ENCODE measurements around the gene TMEM245.
A peak's percentile ranks its signal among the peaks of the same experiment; 100 is the strongest.
"Not testable (repeated sequence)": the region's sequence is repeated elsewhere in the genome, so short reads cannot be mapped to it uniquely, and the experiment has no call there.

The TMEM245 gene

GRCh38 chr9:109133533-109133932 is 13.8 kb upstream of the TMEM245 start:
- no peak for DNase-seq

DNA sequence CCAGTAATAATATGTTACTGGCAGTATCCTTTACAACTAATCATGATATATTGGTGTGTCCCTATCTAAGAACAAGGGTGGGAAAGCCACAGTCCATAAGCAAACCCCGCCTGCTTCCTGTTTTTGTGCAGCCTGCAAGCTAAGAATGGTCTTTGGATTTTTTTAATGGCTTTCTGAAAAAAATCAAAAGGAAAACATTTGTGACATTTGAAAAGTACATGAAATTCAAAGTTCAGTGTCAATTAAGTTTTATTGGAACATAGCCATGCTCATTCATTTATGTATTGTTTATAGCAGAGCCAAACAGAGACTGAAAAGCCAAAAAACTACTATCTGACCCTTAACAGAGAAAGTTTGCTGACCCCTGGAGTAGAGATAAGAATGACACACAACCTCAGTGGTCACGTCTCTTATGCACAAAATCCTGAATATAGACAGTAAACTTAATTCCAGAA is 12.8 kb upstream of the TMEM245 start:
- DNase-seq = no peak

DNA sequence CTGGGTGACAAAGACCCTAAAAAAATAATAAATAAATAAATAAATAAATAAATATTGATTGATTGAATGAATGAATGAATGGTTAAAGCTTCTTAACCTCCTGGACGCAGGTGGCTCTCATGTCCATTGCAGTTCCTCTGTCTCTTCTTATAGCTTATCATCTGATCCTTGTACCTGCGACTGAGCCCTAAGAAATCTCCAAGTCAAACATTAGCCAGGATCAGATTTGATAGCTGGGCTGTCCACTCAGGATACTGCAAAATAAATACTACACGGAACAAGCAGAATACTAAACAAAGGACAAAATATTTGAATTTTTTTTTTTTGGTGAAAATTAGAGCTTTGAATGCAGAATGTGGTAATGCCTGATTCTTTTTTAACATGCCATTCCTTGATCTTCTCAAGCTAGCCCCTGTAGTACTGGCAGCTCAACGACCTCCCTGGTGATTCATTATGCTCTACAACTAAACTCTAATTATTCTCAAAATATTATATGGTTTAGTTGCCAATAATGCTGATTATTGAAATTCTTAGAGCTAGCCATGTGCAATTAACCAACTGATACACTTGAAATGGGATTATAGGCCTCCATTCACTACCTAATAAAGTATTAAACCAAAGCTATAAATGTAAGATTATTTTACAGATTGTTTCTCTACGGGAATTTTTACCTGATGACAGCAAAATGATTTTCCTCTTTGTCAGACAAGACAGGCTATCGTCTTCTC is 9.9 kb upstream of the TMEM245 start:
- no peak for DNase-seq

DNA sequence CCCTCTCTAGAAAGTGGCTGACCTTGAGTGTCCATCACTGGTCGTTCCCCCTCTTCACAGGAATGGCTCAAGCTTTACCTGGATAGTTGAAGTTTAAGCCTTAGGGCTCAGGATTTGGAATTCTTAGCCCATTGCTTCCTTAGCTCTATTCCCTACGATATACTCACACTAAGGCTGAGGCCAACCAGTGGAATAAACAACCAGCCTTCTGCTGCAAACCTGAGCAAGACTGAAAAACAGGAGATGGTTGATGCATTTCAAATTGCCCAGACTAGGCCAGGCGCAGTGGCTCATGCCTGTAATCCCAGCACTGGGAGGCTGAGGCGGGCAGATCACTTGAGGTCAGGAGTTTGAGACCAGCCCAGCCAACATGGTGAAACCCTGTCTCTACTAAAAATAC is 6.9 kb upstream of the TMEM245 start:
- not testable (repeated sequence) for DNase-seq

DNA sequence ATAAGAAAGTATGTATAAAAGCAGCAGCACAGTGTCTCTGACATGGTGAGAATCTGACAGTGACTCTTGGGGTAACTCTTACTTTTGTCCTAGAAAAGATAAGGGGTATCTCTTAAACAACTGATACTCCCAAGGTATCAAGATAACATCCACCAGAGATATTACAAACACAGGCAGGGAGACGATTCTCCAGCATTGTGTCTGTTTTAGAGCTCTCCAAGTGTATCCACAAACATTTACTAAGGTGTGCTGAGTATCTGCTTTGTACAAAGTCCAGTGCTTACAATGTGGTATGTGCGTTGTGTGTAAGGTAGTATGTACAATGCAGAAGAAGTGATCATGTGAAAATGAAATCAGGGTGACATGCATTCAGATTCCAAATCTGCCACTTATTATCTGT is 4.4 kb upstream of the TMEM245 start:
- DNase-seq = no peak

DNA sequence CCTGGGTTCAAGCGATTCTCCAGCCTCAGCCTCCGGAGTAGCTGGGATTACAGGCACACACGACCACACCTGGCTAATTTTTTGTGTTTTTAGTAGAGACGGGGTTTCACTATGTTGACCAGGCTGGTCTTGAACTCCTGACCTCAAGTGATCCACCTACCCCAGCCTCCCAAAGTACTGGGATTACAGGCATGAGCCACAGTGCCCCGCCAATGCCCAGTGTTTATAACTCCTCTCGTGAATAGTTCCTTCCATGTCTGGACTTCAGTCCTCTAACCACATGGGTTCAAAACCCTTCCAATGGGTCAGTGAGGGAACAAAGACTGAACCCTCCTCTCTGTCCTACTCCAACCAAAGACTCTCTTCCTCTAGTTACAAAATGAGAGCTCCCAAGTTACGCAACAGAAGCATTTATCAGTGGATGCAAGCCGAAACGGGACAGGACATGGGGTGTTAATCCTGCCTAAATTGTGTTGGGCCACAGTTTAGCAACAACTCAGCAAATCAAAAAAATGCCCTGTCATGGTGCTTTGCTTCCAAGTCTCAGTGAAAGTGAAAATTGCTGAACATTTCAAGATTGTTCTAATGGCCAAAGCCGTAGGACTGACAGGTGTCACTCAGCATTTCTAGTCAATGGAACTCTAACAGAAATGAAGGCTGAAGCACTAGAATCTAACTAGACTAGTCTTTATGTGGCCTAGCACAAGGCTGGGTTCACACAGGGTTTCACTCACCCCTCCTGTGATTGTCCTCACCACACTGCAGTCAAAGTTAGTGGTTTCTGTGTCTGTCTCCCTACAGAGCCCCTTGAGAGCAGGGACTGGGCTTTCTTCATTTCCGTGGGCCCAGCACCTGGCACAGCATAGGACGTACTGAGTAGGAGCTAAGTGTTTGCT is 3.2 kb upstream of the TMEM245 start:
- no peak for DNase-seq

- no peak for DNase-seq
These were observed 1.6 kb upstream of the TMEM245 start for GRCh38 chr9:109121232-109121796.

- DNase-seq = no peak
These were observed 550 bp upstream of the TMEM245 start for GRCh38 chr9:109120204-109120789.

DNA sequence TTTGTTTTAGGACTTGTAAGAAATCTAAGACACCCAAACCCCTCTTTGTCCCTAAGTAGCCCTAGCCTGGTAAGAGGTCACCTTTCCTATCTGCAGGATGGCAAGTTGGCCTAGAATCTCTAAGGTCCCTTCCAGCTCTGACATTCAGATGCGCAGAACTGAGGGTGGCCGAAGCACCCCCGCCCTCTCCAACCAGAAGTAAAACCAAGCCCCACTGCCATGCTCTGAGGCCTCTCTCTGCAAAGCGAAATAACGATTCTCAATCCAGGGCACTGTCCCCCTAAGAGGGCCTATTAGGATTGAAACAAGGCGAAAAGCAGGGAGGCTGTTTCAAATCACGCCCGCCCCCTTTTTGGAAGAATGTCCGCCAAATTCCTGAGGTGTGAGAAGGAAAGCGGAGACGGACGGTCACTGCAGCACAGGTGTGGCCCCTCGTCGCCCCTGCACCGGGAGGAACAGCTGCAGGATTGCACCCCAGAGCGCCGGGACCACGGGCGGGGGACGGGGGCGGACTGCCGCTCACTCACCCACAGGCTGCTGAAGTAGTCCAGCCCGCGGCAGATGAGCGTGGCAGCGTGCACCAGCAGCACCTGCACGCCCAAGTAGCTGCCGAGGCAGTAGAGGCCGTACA is 824 bp downstream of the TMEM245 start:
- DNase-seq = peak in 7 of 56 donors; percentile 24 to 59 (median 49)

DNA sequence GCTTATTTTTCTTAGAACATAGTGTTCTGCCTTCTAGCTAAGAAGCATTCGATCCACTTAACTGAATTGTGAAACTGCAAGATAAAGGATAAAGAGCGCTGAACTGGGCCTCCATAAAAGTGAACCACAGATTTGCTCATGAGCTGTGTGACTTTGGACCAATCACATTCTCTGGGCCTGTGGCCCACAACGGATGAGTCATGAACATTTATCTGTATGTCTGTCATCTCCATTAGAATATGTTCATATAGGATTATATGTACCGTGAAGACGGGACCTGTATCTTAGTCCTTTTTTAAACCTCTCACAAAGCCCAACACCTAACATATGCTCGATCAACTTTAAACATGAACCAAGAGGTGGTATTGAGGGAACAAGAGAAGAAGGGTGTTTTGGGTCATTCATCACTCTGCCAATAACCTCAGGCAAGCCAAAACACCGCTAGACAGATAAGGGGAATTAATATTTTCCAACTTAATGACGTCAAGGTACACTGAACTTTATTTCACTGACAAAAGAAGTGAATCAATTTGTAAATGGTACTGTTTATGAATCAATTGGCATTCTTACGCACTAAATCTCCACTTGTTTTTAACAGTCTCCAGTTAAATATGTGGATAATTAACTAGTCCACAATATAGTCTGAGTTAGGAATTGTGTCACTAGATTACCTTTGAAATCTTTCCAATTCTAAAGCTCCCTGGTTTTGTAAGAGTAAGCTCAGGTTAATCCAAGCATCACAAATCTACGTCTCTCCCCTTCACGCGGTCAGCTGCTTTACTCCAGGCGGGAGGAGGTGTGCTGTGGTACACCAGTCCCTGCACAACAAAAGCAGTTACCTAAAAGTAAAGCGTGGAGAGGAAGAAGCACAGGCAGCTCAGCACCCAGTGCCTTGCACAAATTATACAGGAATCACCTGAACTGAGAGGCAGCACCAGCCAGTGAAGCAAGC is 1.6 kb downstream of the TMEM245 start:
- DNase-seq = peak in 1 of 56 donors; percentile 13

DNA sequence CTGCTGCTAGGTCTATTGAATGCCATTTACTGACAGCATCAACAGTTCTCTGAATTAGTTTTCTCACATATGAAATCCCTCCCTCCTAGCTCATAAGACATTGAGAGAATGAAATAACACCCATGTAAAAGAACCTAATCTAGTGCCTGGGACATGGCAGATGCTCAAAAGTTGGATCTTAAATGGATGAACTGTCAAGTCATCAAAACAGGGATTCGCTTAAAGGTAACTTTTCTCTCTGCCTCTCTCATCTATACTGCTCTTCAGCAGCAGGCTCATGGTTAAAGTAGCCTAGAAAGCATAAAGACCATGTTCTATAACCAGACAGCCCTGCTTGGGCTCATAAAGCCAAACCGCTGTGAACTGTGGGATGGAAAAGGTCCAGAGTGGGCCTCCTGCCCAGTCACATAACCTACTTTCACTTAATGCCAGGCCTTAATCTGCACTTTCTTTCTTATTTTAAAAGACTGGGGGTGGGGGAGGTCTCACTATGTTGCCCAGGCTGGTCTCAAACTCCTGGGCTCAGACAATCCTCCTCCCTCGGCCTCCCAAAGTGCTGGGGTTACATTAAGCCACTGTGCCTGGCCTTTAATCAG is 3.7 kb downstream of the TMEM245 start:
- peak in 16 of 56 donors; percentile 2 to 43 (median 29) for DNase-seq

- no peak for DNase-seq
These were observed 5.1 kb downstream of the TMEM245 start for GRCh38 chr9:109114670-109115069.

GRCh38 chr9:109113892-109114609 is 5.7 kb downstream of the TMEM245 start:
- no peak for DNase-seq

DNA sequence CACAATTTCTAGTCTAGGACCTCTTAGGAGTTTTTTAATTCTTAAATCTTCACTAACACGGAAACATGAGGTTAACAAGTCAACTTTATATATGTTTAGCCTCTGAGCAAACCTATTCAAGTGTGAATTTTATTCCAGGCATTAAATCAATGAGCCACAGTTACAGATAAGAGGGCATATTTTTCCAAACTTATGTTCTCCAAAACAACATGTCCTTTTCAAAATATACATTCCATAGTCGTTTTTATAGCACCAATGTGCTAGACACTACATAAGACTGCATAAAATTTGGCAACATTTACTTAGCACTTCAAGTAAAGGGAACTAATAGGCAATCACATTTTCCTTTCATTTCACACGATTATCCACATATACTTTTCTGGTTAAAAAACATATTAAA is 6.5 kb downstream of the TMEM245 start:
- no peak for DNase-seq

DNA sequence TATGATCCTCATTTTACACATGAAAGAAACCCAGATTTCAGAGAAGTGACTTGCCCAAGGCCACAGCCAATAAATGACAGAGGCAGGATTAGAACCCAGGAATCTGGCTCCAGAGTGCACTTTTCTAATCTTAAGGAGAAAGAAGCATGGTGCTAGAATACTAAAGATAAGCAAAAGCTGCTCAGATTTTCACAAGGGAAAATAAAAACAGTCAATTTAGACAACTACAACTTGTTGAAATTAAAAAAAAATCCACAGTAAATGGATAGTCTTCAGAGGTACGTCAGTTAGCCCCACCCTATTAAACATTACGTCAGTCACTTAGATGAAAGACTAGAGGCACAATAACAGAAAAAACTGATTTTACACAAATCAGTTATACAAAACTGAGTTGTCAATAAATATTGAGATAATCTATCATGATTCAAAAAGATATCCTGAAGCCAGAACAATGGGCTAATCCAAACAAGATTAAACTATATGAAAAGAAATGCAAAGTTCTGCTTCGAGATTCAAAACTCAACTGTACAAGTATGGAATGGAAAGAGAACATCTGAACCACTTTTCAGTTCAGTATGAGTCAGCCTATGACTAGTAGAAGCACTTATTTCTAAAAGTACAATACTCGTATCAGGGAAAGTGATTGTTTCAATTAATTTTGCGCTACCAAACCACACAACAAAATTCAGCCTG is 9.3 kb downstream of the TMEM245 start:
- no peak for DNase-seq

- no peak for DNase-seq
These were observed 9.8 kb downstream of the TMEM245 start for GRCh38 chr9:109109967-109110328.

DNA sequence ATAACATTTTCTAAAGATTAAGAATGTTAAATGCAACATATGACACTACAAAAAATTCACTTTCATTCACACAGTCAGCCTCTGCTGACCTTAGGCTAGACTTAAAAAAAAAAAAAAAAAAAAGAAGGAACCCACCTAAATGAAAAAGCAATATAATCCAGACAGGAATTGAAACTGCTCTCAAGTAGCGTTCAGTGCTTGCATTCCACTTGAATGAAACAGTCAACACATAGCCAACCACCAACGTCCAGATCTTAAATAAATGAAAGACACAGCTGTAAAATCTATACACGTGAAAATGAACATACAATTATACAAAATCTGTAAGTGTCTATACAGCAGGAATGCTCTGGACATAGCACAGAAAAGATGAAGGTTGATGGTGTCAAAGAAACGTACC is 11.4 kb downstream of the TMEM245 start:
- DNase-seq = no peak

All from amygdala (tissue), 56 donors.